RWPE1 (cell line): ENCODE results near the gene TUBG1.
"Not testable (repeated sequence)": the region's sequence is repeated elsewhere in the genome, so short reads cannot be mapped to it uniquely, and the experiment has no call there.

ENCODE experiments used
- CTCF ChIA-PET: fragments of 350-600 bp; sonication (Branson Sonifier 250); formaldehyde crosslinking; extraction: SDS; loops from one replicate; lab custom pipeline; 2021; lab: Yijun Ruan, JAX
- POLR2A ChIA-PET: fragments of 400-600 bp; formaldehyde crosslinking; extraction: SDS; loops from one replicate; lab custom pipeline; 2020; ENCODE audit warnings: antibody characterized with exemption; ENCODE audit not compliant: low non-redundant PET; lab: Yijun Ruan, JAX
- DNase-seq: peaks from one replicate; pipeline ENCODE4 v3.0.0; 2012; ENCODE audit warnings: low spot score
- H3K27ac ChIP-seq: fragments of 450-650 bp; 2 replicates; pipeline ENCODE4 v1.5.1; 2017
- TF ChIP-seq, protein P1 (sequence below): fragments of 450-650 bp; conservative IDR thresholded peaks from 2 replicates; pipeline ENCODE4 v1.5.1; 2017; ENCODE audit warnings: low read depth, mild to moderate bottlenecking

The TUBG1 gene

GRCh38 chr17:42651392-42651791 is 41.9 kb downstream of the TUBG1 start:
- POLR2A ChIA-PET, result interaction anchor here (0.6 kb wide), 1 partner anchor 1172 kb away, joined by 3 read pairs; no protein-coding TSS in a partner anchor
- CTCF ChIA-PET, result interaction anchor here (0.6 kb wide), 1 partner anchor 76 kb away, joined by 5 read pairs; no protein-coding TSS in a partner anchor
- no peak for DNase-seq
- no peak overlapping the region for H3K27ac ChIP-seq
- TF ChIP-seq, protein P1, sequence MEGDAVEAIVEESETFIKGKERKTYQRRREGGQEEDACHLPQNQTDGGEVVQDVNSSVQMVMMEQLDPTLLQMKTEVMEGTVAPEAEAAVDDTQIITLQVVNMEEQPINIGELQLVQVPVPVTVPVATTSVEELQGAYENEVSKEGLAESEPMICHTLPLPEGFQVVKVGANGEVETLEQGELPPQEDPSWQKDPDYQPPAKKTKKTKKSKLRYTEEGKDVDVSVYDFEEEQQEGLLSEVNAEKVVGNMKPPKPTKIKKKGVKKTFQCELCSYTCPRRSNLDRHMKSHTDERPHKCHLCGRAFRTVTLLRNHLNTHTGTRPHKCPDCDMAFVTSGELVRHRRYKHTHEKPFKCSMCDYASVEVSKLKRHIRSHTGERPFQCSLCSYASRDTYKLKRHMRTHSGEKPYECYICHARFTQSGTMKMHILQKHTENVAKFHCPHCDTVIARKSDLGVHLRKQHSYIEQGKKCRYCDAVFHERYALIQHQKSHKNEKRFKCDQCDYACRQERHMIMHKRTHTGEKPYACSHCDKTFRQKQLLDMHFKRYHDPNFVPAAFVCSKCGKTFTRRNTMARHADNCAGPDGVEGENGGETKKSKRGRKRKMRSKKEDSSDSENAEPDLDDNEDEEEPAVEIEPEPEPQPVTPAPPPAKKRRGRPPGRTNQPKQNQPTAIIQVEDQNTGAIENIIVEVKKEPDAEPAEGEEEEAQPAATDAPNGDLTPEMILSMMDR, result no peak

DNA sequence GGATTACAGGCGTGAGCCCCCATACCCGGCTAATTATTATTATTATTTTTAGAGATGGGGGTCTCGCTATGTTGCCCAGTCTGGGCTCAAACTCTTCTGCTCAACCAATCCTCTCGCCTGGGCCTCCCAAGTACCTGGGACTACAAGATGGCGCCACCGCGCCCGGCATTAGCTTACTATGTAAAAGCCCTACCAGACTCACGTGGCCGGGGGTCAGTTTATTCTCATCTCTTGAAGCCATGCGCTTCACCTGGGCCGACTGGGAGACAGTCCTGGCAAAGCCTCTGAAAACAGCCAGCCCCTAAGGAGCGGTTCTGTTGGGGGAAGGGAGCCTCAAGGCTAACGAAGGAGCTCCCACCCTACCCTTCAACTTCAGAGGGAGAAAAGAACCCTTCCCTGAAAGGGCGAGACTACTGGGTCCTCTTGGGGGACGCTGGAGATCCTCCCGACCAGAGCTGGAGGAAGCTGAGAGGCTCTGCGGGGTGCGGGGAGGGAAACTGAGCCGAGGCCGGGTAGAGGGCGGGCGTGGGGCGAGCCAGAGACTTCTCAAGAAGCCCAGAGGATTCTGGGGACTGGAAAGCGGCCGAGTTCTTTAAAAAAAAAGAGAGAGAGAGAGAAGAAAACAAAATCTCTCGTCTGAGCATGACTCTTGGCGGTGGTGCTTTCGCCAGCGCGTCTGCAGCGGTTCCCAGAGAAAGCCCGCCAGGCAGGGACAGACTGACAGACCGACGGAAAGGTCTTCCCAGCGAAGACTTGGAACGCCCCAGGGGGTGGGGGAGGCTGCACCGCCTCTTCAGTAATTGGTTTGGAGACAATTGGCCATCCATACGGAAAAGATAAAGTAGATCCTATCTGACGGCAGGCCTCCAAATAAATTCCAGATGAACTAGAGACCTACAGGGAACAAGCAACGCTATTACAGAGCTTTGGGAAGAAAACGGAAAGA is 44.0 kb downstream of the TUBG1 start:
- TF ChIP-seq, protein P1, result no peak
- no peak for DNase-seq
- ChIA-PET POLR2A (no interaction called here), CTCF (no interaction called here)
- H3K27ac ChIP-seq, result no peak overlapping the region

- no peak overlapping the region for H3K27ac ChIP-seq
- ChIA-PET CTCF (interaction anchor here (0.6 kb wide), 1 partner anchor 88 kb away, joined by 5 read pairs; no protein-coding TSS in a partner anchor), POLR2A (no interaction called here)
- TF ChIP-seq, protein P1, result no peak
- DNase-seq, result no peak
These were observed 46.0 kb downstream of the TUBG1 start for GRCh38 chr17:42655528-42655927.

DNA sequence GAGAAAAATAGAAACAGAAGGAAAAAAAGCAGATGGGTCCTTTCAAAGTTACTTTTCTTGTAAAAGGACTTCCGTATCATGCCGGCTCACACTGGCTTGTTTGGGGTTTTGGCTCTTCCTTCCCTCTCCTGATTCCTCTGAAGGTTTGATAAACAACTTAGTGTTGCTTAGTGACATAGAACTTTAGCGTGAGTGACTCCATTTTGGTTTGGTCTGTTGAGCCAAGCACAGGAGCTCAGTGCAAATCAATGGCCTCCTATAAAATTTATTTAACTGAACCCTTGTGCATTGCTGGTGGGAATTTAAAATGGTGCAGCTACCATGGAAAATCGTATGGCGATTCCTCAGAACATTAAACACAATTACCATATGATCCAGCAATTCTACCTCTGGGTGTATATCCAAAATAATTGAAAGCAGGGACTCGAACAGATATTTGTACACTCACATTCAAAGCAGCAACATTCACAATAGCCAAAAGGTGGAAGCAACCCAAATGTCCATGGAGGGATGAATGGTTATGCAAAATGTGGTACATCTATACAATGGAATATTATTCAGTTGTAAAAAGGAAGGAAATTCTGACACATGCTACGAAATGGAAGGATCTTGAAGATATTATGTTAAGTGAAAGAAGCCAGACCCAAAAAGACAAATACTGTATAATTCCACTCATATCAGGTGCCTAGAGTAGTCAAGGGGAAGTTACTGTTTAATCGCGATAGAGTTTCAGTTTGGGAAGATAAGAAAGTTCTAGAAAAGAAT is 48.5 kb downstream of the TUBG1 start:
- ChIA-PET CTCF (interaction anchor here (1.2 kb wide), 2 partner anchors 40 to 80 kb away, joined by 3 to 5 read pairs; partner anchors contain the start of gene PSMC3IP), POLR2A (interaction anchor here (0.6 kb wide), 1 partner anchor 456 kb away, joined by 6 read pairs; no protein-coding TSS in a partner anchor)
- TF ChIP-seq, protein P1, result no peak
- DNase-seq, result no peak
- no peak overlapping the region for H3K27ac ChIP-seq

DNA sequence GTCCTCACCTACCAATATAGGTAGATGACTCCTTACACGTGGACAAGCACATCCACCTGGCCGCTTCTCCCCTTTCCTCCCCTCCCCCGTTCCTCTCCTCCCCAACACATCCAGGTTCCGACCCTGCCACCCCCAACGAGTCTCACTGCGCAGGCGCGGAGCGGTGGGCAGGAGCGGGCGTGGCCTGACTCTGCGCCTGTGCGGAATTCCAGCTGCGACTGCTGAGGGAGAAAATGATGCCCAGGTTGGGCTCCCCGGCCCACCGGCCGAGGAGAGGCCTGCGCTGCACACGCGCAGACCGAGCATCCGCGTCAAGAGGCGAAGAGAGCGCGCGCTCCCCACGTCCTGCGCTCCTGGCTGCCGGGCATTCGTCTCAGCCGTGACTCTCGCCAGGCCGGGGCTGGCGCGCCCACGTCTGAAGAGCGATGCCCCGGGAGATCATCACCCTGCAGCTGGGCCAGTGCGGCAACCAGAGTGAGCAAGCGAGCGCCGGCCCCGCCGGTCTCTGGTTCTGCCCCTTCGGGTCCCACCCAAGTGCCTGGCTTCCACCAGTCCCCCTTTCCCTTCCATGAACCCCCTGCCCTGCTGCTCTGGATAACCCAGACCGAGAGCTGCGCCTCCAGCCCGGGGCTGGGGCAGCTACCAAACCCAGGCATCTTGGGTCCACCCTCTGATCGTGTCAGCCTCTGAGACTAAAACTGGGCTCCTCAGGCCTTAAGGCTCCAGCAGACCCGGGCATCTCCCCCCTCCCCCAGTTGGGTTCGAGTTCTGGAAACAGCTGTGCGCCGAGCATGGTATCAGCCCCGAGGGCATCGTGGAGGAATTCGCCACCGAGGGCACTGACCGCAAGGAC is 49.8 kb downstream of the TUBG1 start, which contains the start of gene TUBG2:
Gene TUBG2, plus strand, starts transcription at position 206 of the 853 bp plus-strand sequence. Its CDS starts 220 bp downstream, at position 426.
- CTCF ChIA-PET, result interaction anchor here (1.2 kb wide), 2 partner anchors 41 to 81 kb away, joined by 3 to 5 read pairs; partner anchors contain the start of gene PSMC3IP
- peak within 1 kb of the TSS; percentile 91 for H3K27ac ChIP-seq
- TF ChIP-seq, protein P1, result no peak
- DNase-seq, result peak; percentile 96
- POLR2A ChIA-PET, result interaction anchor here (0.6 to 1.2 kb wide), 3 partner anchors 13 to 17 kb away, joined by 4 to 6 read pairs (median 5); partner anchors contain the start of gene PLEKHH3

GRCh38 chr17:42659932-42660274 is 50.4 kb downstream of the TUBG1 start:
- CTCF ChIA-PET, DNase-seq: not testable (repeated sequence)
- POLR2A ChIA-PET, result interaction anchor here (0.6 to 1.2 kb wide), 2 partner anchors 12 to 18 kb away, joined by 4 to 6 read pairs; no protein-coding TSS in a partner anchor
- peak overlapping the region; percentile 91 for H3K27ac ChIP-seq
